HS-5 (cell line): Measurements from ENCODE around the gene YIPF7.

Source experiments
- DNase-seq: peaks from one replicate; pipeline ENCODE4 v3.0.0-alpha.2; 2012; ENCODE audit warnings: low read depth

YIPF7 gene

DNA sequence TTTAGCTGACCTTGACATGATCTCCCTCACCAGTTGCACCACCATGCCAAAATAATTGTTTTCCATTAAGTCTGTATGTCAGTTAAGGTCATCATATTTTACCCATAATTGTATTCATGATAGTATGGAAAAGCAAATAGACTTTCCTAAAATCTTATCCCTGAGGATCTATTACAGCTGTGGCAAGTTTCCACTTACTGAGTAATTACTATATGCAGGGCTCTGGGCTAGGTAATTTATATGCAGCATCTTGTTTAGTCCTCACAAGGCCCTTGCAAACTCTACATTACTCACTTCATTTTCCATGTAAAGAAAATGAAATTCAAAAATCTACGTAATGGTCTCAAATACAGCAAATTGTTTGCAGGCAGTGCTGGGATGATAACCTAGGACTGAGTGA lies 34.8 kb downstream of the YIPF7 start:
- DNase-seq, result no peak

DNA sequence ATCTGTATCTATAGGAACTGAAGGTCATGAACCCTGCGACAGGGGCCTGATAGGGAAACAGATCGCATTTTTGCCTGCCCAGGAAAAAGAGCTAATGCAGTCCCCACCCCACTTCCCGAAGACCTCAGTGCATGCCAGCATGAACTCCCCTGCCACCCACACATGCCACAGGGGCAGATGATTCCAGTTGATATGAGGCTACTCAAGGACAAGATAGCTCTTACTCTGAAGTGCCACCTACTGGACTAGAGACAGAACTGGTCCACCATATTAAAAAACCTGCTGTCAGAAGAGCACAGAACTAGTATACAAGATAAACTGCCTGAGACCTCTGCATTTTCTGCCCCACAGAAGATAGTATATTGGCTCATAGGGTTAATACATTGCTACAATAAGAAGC lies 68.0 kb downstream of the YIPF7 start:
- DNase-seq, result no peak

DNA sequence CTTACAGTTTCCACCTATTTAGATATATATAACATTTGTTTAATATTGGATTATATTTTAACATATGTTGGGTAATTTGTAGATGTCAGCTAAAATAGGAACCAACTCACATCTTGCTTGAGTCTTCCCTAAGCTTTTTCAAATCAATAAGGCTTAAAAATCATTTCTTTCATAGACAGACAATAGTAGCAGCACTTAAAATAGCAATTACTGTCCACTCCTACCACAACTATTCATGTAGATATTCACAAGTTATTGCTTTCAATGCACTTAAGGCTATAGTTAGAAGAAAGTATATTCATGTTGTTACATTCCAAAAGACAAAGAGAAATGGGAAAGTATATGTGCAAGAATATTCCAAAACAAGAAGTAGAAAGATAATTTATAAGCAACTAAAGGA lies 71.2 kb downstream of the YIPF7 start:
- DNase-seq, result no peak

DNA sequence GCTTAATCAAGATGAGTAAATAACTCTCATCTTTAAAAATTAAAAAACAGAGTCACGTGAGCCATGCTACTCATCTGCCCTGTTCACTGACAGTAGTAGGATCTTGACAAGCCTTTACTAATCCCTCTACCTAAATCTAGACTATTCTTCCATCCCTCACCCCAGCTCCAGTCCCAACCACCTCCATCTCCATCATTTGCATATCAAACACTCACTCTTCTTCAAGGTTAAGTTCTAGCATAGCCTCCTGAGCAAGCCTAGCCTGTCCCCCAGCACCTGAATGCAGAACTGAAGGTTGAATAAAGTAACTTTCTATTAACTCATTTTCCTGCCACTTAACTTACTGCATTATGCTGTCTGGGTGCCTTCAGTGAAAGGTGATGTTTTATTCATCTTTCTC lies 72.5 kb downstream of the YIPF7 start:
- no peak for DNase-seq
